ENCODE data around the gene CLPTM1.

Gene CLPTM1

DNA sequence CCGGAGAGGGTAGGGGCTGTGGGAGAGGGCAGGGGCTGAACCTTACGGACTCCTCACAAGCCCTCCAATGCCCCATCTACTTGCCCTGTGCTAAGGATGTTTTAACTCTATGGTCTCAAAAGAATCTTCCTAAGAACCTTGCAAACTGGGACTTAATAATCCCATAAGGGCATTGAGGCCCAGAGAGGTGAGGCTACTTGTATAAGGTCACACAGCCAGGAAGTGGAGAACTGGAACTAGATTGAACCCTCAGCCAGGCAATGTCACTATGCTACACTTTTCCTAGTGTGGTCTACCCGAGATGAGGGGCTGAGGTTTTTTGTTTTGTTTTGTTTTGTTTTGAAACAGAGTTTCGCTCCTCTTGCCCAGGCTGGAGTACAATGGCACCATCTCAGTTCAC, 23.6 kb upstream of the CLPTM1 start:
- H3K79me2 ChIP-seq (ENCODE audit: control insufficient read depth, low read length), result no peaks in the 10 kb centered on the region
- H3K4me2 ChIP-seq (ENCODE audit: low read length), result no peak overlapping the region
- no peak overlapping the region for H3K4me3 ChIP-seq (ENCODE audit: low read length)
- H3F3A ChIP-seq (ENCODE audit: control insufficient read depth, insufficient read depth), result no peaks in the 10 kb centered on the region
- TF ChIP-seq, protein P1, sequence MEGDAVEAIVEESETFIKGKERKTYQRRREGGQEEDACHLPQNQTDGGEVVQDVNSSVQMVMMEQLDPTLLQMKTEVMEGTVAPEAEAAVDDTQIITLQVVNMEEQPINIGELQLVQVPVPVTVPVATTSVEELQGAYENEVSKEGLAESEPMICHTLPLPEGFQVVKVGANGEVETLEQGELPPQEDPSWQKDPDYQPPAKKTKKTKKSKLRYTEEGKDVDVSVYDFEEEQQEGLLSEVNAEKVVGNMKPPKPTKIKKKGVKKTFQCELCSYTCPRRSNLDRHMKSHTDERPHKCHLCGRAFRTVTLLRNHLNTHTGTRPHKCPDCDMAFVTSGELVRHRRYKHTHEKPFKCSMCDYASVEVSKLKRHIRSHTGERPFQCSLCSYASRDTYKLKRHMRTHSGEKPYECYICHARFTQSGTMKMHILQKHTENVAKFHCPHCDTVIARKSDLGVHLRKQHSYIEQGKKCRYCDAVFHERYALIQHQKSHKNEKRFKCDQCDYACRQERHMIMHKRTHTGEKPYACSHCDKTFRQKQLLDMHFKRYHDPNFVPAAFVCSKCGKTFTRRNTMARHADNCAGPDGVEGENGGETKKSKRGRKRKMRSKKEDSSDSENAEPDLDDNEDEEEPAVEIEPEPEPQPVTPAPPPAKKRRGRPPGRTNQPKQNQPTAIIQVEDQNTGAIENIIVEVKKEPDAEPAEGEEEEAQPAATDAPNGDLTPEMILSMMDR (IDR thresholded peaks at IDR 0.05; ENCODE audit: low read depth, low read length, poor library complexity, severe bottlenecking), result no peak
- no peak for TF ChIP-seq EZH2phosphoT487 (IDR thresholded peaks at IDR 0.05; ENCODE audit: borderline replicate concordance, low read length)
- no peaks in the 10 kb centered on the region for H3K9me3 ChIP-seq (ENCODE audit: control insufficient read depth, insufficient read depth, low read length)
- H3K27me3 ChIP-seq (ENCODE audit: control insufficient read depth, low read length), result peaks cover 3% of the 10 kb centered on the region; the same call in 1 of the 2 replicates
- no peak overlapping the region for H3K27ac ChIP-seq (ENCODE audit: low read depth, low read length)
- no peaks in the 10 kb centered on the region for H3K36me3 ChIP-seq (ENCODE audit: control insufficient read depth, low read length)
- no peaks in the 10 kb centered on the region for H4K20me1 ChIP-seq (ENCODE audit: control insufficient read depth, insufficient read depth, low read depth, low read length)
- no peaks in the 10 kb centered on the region for H3K9me2 ChIP-seq (replicated peaks; ENCODE audit: control insufficient read depth, low read length)
- no peaks in the 10 kb centered on the region for H3K4me1 ChIP-seq (ENCODE audit: control insufficient read depth, low read length)

DNA sequence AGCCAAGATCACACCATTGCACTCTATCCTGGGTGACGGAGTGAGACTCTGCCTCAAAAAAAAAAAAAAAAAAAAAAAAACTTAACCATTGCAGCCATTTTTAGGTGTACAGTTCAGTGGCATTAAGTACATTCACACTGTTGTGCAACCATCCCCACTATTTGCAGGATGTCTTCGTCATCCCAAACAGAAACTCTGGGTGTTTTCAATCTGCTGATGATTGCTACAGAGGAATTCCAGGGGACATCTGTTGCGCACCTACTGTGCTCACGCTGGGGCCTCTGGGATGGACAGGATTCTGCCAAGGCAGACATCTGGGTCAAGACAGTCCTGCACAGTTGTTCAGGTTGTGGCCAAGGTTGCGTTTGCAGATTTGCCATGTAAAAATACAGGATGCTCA, 15.5 kb upstream of the CLPTM1 start:
- H3K9me3 ChIP-seq (ENCODE audit: control insufficient read depth, insufficient read depth, low read length), result no peaks in the 10 kb centered on the region
- H3K4me3 ChIP-seq (ENCODE audit: low read length), result no peak overlapping the region
- no peaks in the 10 kb centered on the region for H3K79me2 ChIP-seq (ENCODE audit: control insufficient read depth, low read length)
- no peak overlapping the region for H3K27ac ChIP-seq (ENCODE audit: low read depth, low read length)
- H4K20me1 ChIP-seq (ENCODE audit: control insufficient read depth, insufficient read depth, low read depth, low read length), result no peaks in the 10 kb centered on the region
- no peaks in the 10 kb centered on the region for H3K9me2 ChIP-seq (replicated peaks; ENCODE audit: control insufficient read depth, low read length)
- H3K27me3 ChIP-seq (ENCODE audit: control insufficient read depth, low read length), result no peaks in the 10 kb centered on the region; the same call in 1 of the 2 replicates
- H3F3A ChIP-seq (ENCODE audit: control insufficient read depth, insufficient read depth), result no peaks in the 10 kb centered on the region
- no peaks in the 10 kb centered on the region for H3K36me3 ChIP-seq (ENCODE audit: control insufficient read depth, low read length)
- TF ChIP-seq, protein P1 (IDR thresholded peaks at IDR 0.05; ENCODE audit: low read depth, low read length, poor library complexity, severe bottlenecking), result no peak
- no peak for TF ChIP-seq EZH2phosphoT487 (IDR thresholded peaks at IDR 0.05; ENCODE audit: borderline replicate concordance, low read length)
- H3K4me2 ChIP-seq (ENCODE audit: low read length), result no peak overlapping the region
- H3K4me1 ChIP-seq (ENCODE audit: control insufficient read depth, low read length), result peaks cover 37% of the 10 kb centered on the region

DNA sequence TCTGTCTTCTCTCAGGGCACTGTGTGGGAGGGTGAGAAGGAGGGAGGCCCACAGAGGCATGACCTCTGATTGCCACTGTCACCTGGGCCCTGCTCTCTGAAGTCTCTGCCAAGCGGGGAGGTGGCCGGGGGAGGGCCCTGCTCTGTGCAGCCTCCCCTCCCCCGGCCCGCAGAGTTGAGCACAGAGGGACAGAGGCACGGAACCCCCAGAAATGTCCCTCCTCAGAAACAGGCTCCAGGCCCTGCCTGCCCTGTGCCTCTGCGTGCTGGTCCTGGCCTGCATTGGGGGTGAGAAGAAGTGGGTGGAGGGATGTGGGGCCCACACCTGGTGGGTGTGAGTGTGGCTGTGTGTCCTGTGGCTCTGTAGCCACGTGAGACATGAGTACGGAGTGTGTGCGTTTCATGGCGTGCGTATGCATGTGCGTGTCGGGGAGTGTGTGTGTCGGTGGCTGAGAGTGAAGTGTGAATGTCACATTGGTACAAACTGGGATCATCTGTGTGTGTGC, 13.1 kb upstream of the CLPTM1 start, which contains the start of gene APOC4:
Gene APOC4, plus strand, starts transcription at position 171 of the 505 bp plus-strand sequence. Its CDS starts 41 bp downstream, at position 212.
- H3K36me3 ChIP-seq (ENCODE audit: control insufficient read depth, low read length), result no peaks in the 10 kb centered on the region
- H3K4me3 ChIP-seq (ENCODE audit: low read length), result no peak within 1 kb of the TSS
- H3K4me2 ChIP-seq (ENCODE audit: low read length), result no peak within 1 kb of the TSS; the same call in 1 of the 2 replicates
- no peaks in the 10 kb centered on the region for H3K27me3 ChIP-seq (ENCODE audit: control insufficient read depth, low read length)
- no peaks in the 10 kb centered on the region for H3F3A ChIP-seq (ENCODE audit: control insufficient read depth, insufficient read depth)
- no peaks in the 10 kb centered on the region for H3K79me2 ChIP-seq (ENCODE audit: control insufficient read depth, low read length)
- no peaks in the 10 kb centered on the region for H4K20me1 ChIP-seq (ENCODE audit: control insufficient read depth, insufficient read depth, low read depth, low read length)
- H3K4me1 ChIP-seq (ENCODE audit: control insufficient read depth, low read length), result peaks cover 43% of the 10 kb centered on the region
- H3K9me2 ChIP-seq (replicated peaks; ENCODE audit: control insufficient read depth, low read length), result no peaks in the 10 kb centered on the region
- TF ChIP-seq, protein P1 (IDR thresholded peaks at IDR 0.05; ENCODE audit: low read depth, low read length, poor library complexity, severe bottlenecking), result no peak
- no peak for TF ChIP-seq EZH2phosphoT487 (IDR thresholded peaks at IDR 0.05; ENCODE audit: borderline replicate concordance, low read length)
- no peak within 1 kb of the TSS for H3K27ac ChIP-seq (ENCODE audit: low read depth, low read length)
- H3K9me3 ChIP-seq (ENCODE audit: control insufficient read depth, insufficient read depth, low read length), result no peaks in the 10 kb centered on the region
